ENCODE results near the gene CORO2B.

GRCh38 chr15:68655686-68656437 is 77.1 kb downstream of the CORO2B start:
- no peak for TF ChIP-seq MAFK (IDR thresholded peaks at IDR 0.05; ENCODE audit: low read length)
- no peak for TF ChIP-seq EP300 (IDR thresholded peaks at IDR 0.05; ENCODE audit: low read length)
- no peak for TF ChIP-seq EZH2 (IDR thresholded peaks at IDR 0.05; ENCODE audit: borderline replicate concordance, low read depth, low read length)
- TF ChIP-seq MLX (CRISPR knock-in tag; conservative IDR thresholded peaks at IDR 0.05), result no peak
- TF ChIP-seq ZKSCAN3 (CRISPR knock-in tag; IDR thresholded peaks at IDR 0.05), result no peak
- TF ChIP-seq POLR2A (conservative IDR thresholded peaks at IDR 0.05), result no peak
- TF ChIP-seq GTF2F1 (IDR thresholded peaks at IDR 0.05; ENCODE audit: low read depth, low read length), result no peak
- TF ChIP-seq IRF1 (CRISPR knock-in tag; IDR thresholded peaks at IDR 0.05; ENCODE audit: borderline replicate concordance), result no peak

All from K562 (cell line).